HepG2 (cell line): ENCODE results near the gene THOC1. TPM values are rescaled to one million over a fixed set of nuclear protein-coding genes. Genes with fewer than 3 reads are reported as not detected.

Experiments used
- ATAC-seq: fragments of 200-7000 bp; cut with Tn5 transposase; 3 replicates; pipeline ENCODE4 v1.9.1; 2020; ENCODE audit warnings: mild to moderate bottlenecking, moderate library complexity
- BruUV-seq: library from RNA; stranded (reverse); fragments of 400-500 nt; replicated peaks from 2 replicates; lab custom pipeline; 2021; lab: Mats Ljungman, UMichigan
- CTCF ChIA-PET: fragments of 300-600 bp; formaldehyde crosslinking; extraction: SDS; loops from one replicate; lab custom pipeline; 2021; ENCODE audit warnings: low total read pairs, inconsistent platforms, low intra/inter-chr PET ratio; lab: Yijun Ruan, JAX
- POLR2A ChIA-PET: fragments of 350-600 bp; sonication (Branson Sonifier 250); formaldehyde crosslinking; loops from one replicate; lab custom pipeline; 2020; ENCODE audit warnings: antibody characterized with exemption, inconsistent platforms; lab: Yijun Ruan, JAX
- DNase-seq: peaks from one replicate; pipeline ENCODE4 v3.0.0-alpha.2; 2015; ENCODE audit warnings: low spot score
- FAIRE-seq: peaks from 3 replicates; lab custom pipeline; 2011; peaks lifted over from hg19 to GRCh38; lab: Jason Lieb, UNC
- H2AFZ ChIP-seq: one replicate; pipeline ENCODE4 v1.6.1; 2011; ENCODE audit warnings: low read length, inconsistent platforms
- H3K27ac ChIP-seq: fragments of 300-600 bp; 3 replicates; pipeline ENCODE4 v1.8.0; 2011; ENCODE audit warnings: mixed run types, mild to moderate bottlenecking, mixed read lengths, low read length, inconsistent platforms; ENCODE audit not compliant: insufficient read depth; ENCODE audit errors: extremely low read length
- H3K27me3 ChIP-seq, 2 experiments: fragments of 200-600 bp in 1 of 2; 2 replicates in 1 of 2; 3 replicates in 1 of 2; pipeline versions ENCODE4 v1.6.0 to v1.8.0; 2011; ENCODE audit warnings: low read length in 2 of 2, mild to moderate bottlenecking in 2 of 2, moderate library complexity in 2 of 2, inconsistent platforms in 1 of 2; ENCODE audit not compliant: insufficient read depth in 2 of 2, control insufficient read depth in 1 of 2
- H3K36me3 ChIP-seq, 2 experiments: fragments of 200-600 bp in 1 of 2; replicated peaks in 1 of 2; 2 replicates in 1 of 2; 3 replicates in 1 of 2; pipeline versions ENCODE4 v1.5.1 to v1.8.0; 2011; ENCODE audit warnings: low read length in 2 of 2, inconsistent platforms in 1 of 2; ENCODE audit not compliant: insufficient read depth in 2 of 2, control insufficient read depth in 1 of 2
- H3K4me1 ChIP-seq: 2 replicates; pipeline ENCODE4 v1.5.1; 2012; ENCODE audit warnings: low read length, inconsistent platforms; ENCODE audit not compliant: insufficient read depth
- H3K4me2 ChIP-seq: 2 replicates; pipeline ENCODE4 v1.6.0; 2011; ENCODE audit warnings: low read depth, low read length, inconsistent platforms
- H3K4me3 ChIP-seq, 3 experiments: fragments of 200-600 bp in 1 of 3; sonication (generic), shearing (Covaris generic) in 1 of 3; replicated peaks in 1 of 3; 2 replicates each; pipeline ENCODE4 v1.5.1; 2011 to 2016; ENCODE audit warnings: low read length in 3 of 3, inconsistent platforms in 2 of 3, low read depth in 2 of 3, mild to moderate bottlenecking in 2 of 3, control low read depth in 1 of 3, mixed read lengths in 1 of 3; ENCODE audit not compliant: insufficient read depth in 1 of 3
- H3K79me2 ChIP-seq: one replicate; pipeline ENCODE4 v1.6.1; 2011; ENCODE audit warnings: low read length, inconsistent platforms; ENCODE audit not compliant: insufficient read depth
- H3K9ac ChIP-seq: 2 replicates; pipeline ENCODE4 v1.6.0; 2011; ENCODE audit warnings: mild to moderate bottlenecking, low read depth, low read length, inconsistent platforms; ENCODE audit not compliant: insufficient read depth
- H3K9me3 ChIP-seq: 2 replicates; pipeline ENCODE4 v1.5.1; 2012; ENCODE audit warnings: mild to moderate bottlenecking, low read length
- H4K20me1 ChIP-seq: 2 replicates; pipeline ENCODE4 v1.6.0; 2011; ENCODE audit warnings: inconsistent platforms, mild to moderate bottlenecking, low read length, moderate library complexity; ENCODE audit not compliant: insufficient read depth
- THAP11 ChIP-seq: IDR thresholded peaks from 2 replicates; pipeline ENCODE4 v1.6.1; 2016; ENCODE audit warnings: missing biosample characterization, missing genetic modification reagents
- ZBTB40 ChIP-seq, 2 experiments: fragments of 450-650 bp in 1 of 2; sonication (generic) in 1 of 2; formaldehyde crosslinking in 1 of 2; IDR thresholded peaks; 2 replicates each; pipeline versions ENCODE4 v1.6.1 to v1.8.0; 2016 to 2022; ENCODE audit warnings: antibody characterized with exemption in 1 of 2, mild to moderate bottlenecking in 1 of 2, missing genetic modification reagents in 1 of 2
- WGBS: methylation state at CpG from one replicate; pipeline ENCODE4 v1.1.6; 2017; ENCODE audit warnings: low lambda C conversion rate; 5-methylcytosine and 5-hydroxymethylcytosine counted together
- in situ Hi-C: cut with HindIII; loops from 2 replicates; pipeline ENCODE4 v1.10.0; 2017; ENCODE audit warnings: low pct_unique_long_range_greater_than_20kb; ENCODE audit not compliant: extremely low pct_ligation_motif_present
- intact Hi-C: fragments of 100-400 bp; cut with micrococcal nuclease; formaldehyde crosslinking; loops from one replicate; pipeline ENCODE4 v1.10.0; 2022; ENCODE audit not compliant: unreplicated experiment
- polyA plus RNA-seq, 8 experiments: library from polyadenylated mRNA; depleted of rRNA in 3 of 8; stranded (reverse) in 7 of 8; unstranded in 1 of 8; fragments of >200 nt; fragmentation: Illumina TruSeq in 4 of 8; extraction: Trizol in 4 of 8; gene quantifications; 2 replicates each; pipeline versions ENCODE4 v1.2.1 to v1.2.3, GENCODE V29; 2011 to 2016; ENCODE audit warnings: low read depth in 4 of 8, missing spikeins in 1 of 8, mixed read lengths in 1 of 8; ENCODE audit not compliant: insufficient read depth in 1 of 8
- total RNA-seq, 5 experiments: library from RNA; depleted of rRNA; stranded (reverse); fragments of >200 nt; fragmentation: Illumina TruSeq; extraction: Trizol; gene quantifications; 2 replicates each; pipeline ENCODE4 v1.2.3, GENCODE V29; 2016; ENCODE audit warnings: low read depth in 1 of 5

The THOC1 gene
- total and polyA plus RNA-seq, 2 of the 13 experiments (the other 11 are each of a cell fraction or from before 2014, with no cell fraction given) = 40.6 to 56.7 TPM

DNA sequence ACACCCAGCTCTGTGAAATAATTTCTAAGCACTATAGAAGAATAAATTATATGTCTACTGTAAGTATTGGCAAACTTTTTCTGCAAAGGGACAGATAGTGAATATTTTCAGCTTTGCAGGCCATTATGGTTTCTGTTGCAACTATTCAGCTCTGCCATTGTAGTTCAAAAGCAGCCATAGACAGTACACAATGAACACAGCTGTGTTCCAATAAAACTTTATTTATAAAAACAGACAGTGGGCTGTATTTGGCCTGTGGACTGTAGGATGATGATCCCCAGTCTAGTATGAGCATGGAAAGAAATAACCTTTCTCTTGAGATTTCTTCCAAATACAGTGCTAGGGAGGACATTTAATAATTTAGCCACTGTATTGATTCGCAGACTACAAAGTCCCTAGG is 35.2 kb upstream of the THOC1 start:
- TF ChIP-seq ZBTB40 (IDR thresholded peaks at IDR 0.05) = peak; percentile 61
- peak; percentile 91; the same call in 1 of the 2 replicates for TF ChIP-seq ZBTB40 (CRISPR knock-in tag; IDR thresholded peaks at IDR 0.05)
- TF ChIP-seq THAP11 (CRISPR knock-in tag) = no peak
- Histone ChIP-seq H3K27me3 (peaks cover 0 to 24% of the 10 kb centered on the region in 2 experiments; a peak in 2 of 5 replicates), H2AFZ (no peak overlapping the region), H3K9ac (no peak overlapping the region), H3K36me3 (no peaks in the 10 kb centered on the region), H3K4me2 (no peak overlapping the region), H3K9me3 (no peaks in the 10 kb centered on the region), H3K4me3 (no peak overlapping the region), H3K27ac (no peak overlapping the region), H3K79me2 (no peaks in the 10 kb centered on the region), H4K20me1 (no peaks in the 10 kb centered on the region), H3K4me1 (no peaks in the 10 kb centered on the region)
- CTCF ChIA-PET = no interaction called here
- 7% methylated on average over 1 of the region's 1 CpG for WGBS
- no TSS peak for BruUV-seq
- POLR2A ChIA-PET = no interaction called here
- DNase-seq (no peak), ATAC-seq (no peak), FAIRE-seq (no peak)
- intact Hi-C loops (no loop called here), in situ Hi-C loops (no loop called here)
